NCI-H2029 treated with DMSO at 0.1 percent for 48 hours (cell line): ENCODE data around the gene REM1.
"Not testable (repeated sequence)": the region's sequence is repeated elsewhere in the genome, so short reads cannot be mapped to it uniquely, and the experiment has no call there.

Experiments used
- DNase-seq: peaks from one replicate; lab custom pipeline; 2025; lab: John Stamatoyannopoulos, UW

The REM1 gene

DNA sequence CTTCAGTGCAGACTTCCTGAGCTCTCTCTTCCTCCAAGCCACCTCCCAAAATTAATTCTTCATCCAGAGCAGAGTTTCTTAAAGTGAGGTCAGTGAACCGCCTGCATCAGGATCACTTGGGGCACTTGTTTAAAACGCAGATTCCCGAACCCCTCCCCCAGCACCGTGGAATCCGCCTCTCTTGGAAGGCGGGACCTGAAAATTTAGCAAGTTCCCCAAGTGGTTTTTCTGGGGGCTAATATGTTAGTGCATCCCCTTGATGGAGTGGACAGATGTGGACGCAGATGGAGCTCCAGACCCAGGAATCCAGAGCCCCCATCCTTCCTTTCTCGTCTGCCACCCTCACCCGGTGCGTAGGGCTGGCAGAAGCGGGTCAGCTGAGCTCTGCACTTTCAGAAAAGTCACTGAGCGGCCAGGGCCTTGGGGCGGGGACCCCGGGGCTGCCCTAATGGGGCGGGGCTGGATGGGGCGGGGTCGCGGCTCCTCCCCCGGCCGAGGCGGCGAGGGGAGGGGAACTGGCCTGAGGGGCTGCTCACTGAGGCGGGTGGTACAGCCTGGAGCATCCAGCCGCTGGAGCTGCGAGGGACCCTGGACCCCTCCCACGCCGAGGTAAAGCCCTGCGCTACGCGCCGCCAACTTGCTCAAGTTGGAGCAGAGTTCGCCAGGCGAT is at the start of gene REM1, which contains the start of gene DEFB124:
Gene REM1 (plus strand): TSS at position 531 of the 670 bp plus-strand sequence. CDS start 1,158 bp downstream, outside the sequence.
Gene DEFB124 (minus strand): TSS at position 370 of the 670 bp plus-strand sequence. CDS start 2,114 bp downstream, outside the sequence.
- DNase-seq: no peak

- no peak for DNase-seq
Measured at GRCh38 chr20:31425797-31426196, 49.3 kb upstream of the REM1 start.

DNA sequence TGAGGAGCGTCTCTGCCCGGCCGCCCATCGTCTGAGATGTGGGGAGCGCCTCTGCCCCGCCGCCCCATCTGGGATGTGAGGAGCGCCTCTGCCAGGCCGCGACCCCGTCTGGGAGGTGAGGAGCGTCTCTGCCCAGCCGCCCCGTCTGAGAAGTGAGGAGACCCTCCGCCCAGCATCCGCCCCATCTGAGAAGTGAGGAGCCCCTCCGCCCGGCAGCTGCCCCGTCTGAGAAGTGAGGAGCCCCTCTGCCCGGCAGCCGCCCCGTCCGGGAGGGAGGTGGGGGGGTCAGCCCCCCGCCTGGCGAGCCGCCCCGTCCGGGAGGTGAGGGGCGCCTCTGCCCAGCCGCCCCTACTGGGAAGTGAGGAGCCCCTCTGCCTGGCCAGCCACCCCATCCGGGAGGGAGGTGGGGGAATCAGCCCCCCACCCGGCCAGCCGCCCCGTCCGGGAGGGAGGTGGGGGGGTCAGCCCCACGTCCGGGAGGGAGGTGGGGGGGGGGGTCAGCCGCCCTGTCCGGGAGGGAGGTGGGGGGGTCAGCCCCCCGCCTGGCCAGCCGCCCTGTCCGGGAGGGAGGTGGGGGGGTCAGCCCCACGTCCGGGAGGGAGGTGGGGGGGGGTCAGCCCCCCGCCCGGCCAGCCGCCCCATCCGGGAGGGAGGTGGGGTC is 48.1 kb upstream of the REM1 start:
- DNase-seq: not testable (repeated sequence)

GRCh38 chr20:31427576-31427975 is 47.5 kb upstream of the REM1 start:
- DNase-seq: not testable (repeated sequence)

DNA sequence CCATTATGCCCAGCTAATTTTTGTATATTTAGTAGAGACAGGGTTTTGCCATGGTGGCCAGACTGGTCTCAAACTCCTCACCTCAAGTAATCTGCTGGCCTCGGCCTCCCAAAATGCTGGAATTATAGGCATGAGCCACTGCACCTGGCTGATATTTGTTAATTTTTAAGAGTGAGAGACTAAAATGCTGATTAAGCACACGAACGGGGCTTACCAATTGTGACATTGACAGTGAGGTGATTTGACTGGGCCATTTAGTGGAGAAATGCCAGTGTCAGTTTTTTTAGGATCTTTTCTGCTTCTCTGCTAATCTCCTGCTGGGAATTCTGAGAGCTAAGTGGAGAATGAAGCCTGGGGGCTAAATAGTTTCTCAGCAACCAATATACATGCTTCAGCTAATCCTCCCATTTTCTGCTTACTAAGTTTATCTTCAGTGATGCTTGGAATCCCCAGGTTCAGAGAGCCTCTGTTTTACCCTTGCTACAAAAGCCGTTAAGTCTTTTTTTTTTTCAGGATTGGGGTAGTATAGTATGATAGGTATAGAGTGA is 44.4 kb upstream of the REM1 start:
- no peak for DNase-seq

DNA sequence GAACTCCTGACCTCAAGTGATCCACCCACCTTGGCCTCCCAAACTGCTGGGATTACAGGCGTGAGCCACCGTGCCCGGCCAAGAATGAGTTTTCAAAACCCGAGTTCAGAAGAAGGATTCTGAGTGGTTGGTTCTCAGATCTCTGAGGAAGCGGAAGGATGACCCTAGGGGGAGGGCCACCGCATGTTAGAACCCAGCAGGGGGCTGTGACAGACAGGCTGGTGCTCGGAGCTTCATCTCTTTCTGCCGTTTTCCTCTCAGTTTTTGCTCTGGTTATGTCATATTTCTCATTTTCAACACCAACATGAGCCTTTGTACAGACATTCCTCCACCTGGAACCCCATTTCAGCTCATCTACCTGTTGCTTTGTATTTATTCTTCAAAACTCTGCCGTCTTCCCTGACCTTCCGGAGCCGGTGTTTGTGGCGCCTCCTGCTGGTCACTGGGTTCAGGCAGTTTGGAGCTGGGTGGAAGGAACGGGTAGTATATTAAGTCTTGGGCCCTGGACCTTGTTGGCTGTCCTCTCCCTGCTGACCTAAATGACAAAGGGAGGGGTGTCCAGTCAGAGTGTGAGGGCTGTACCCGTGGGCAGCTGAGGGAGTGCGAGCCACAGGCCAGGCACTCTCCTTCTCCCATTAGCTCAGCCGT is 35.0 kb upstream of the REM1 start, which contains the start of gene DEFB123:
Gene DEFB123 (plus strand): TSS at position 621 of the 648 bp plus-strand sequence. CDS start 67 bp downstream, outside the sequence.
- DNase-seq: no peak

DNA sequence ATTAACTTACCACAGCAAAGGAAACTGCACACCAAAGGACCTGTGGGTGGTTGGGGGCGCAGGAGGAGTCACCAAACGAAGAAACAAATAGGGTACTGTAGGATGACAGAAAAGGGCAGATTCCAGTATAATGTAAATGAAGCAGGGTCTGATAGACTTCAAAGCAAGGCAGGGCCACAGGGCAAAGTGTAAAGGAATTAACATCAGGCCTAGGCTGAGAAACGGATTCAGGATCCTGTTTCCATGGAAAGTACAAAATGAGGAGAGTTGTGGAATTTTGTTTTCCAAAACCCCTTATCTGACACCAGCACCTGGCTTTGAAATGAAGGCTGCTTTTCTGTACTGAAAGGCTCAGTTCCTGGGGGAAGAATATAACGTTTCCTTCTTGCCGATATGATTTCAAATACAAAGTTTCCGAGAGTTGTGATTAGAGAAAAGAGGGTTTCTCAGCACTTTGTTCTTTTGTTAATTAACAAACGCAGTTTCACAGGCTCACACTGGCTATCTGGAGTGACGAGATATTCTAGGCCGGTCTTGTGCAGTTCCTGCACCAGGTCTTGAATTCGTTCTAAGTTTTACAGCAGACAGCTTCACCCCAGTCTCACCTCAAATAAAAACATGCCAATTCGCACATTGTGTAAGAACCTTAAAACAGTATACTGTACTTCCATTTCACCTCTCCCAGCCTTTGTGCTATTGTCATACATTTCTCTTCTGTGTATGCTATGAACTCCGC is 28.8 kb upstream of the REM1 start:
- DNase-seq: no peak

- no peak for DNase-seq
Measured at GRCh38 chr20:31449511-31450414, 25.3 kb upstream of the REM1 start.

GRCh38 chr20:31452575-31452974 is 22.5 kb upstream of the REM1 start:
- DNase-seq: no peak

DNA sequence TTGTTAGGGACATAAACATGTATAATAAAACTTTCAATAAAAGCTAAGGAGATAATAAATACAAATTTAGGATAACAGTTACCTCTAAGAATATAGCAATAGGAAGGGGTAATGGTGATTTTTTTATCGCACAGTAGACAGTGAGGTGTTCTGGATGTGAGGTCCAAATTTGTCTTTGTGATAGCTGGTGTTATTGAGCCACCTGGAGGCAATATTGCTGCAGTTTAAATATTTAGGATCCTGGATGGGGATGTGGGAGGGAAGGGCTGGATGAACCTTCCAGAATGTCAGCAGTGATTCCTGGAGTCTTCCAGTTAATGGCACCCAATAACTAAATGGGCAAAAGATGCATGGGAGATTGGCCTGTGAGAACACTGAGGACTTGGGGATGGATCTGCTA is 20.7 kb upstream of the REM1 start:
- DNase-seq: no peak

DNA sequence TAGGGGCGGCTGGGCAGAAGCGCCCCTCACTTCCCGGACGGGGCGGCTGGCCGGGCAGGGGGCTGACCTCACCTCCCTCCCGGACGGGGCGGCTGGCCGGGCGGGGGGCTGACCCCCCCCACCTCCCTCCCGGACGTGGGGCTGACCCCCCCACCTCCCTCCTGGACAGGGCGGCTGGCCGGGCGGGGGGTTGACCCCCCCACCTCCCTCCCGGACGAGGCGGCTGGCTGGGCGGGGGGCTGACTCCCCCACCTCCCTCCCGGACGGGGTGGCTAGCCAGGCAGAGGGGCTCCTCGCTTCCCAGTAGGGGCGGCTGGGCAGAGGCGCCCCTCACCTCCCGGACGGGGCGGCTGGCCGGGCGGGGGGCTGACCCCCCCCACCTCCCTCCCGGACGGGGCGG is 4.1 kb upstream of the REM1 start:
- not testable (repeated sequence) for DNase-seq

DNA sequence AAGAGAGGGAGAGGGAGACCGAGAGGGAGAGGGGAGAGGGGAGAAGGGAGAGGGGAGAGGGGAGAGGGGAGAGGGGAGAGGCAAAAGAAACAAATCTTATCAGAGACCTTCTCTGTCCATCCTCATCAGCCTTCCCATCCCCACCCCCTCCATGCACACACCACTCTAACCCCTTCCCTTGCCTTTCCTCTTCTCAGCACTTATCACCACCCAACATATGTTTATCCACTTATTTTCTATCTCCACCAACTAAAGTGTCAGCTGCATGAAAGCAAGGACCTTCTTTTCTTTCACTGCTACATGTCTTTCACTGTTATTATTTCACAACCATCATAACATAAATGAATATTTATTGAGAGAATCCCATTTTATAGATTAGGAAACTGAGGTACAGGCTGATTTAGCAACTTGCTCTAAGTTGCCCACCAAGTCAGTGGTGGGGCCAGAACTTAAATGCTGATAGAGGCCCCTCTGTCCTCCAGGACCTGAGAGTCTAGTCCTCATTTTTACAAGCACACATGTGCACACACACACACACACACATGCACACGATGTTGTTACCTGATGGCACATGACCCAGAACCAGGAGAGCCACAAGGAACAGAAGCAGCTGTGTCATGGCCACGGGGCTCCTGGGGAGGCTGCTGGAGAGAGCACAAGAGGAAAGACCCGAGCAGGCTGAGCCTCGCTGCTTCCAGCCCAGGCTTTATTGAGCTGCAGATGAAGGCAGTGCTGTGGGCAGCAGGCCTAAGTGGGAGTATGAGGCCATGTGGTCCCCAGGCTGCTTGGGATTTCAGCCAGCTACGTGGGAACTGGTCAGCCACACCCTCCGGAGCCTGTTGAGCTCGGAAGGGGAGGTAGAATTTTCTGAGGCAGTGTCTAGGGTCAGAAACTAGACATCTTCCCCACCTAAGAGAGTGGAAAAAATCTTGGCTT is 2.4 kb upstream of the REM1 start:
- DNase-seq: no peak

- DNase-seq: no peak
Measured at GRCh38 chr20:31473331-31474096, 1.6 kb upstream of the REM1 start.

- DNase-seq: no peak
Measured at GRCh38 chr20:31474097-31474436, 1.0 kb upstream of the REM1 start.

GRCh38 chr20:31475472-31476293 is 595 bp downstream of the REM1 start:
- DNase-seq: no peak

GRCh38 chr20:31476294-31476585 is 1.2 kb downstream of the REM1 start:
- no peak for DNase-seq

- no peak for DNase-seq
Measured at GRCh38 chr20:31476643-31477215, 1.6 kb downstream of the REM1 start.

- DNase-seq: no peak
Measured at GRCh38 chr20:31484001-31484400, 8.9 kb downstream of the REM1 start.
